Neutrophil (primary cell): Measurements from ENCODE around the gene NTNG1.

Experiments used
- H3K27ac ChIP-seq: fragments of 200-600 bp; sonication (generic); 2 replicates; pipeline ENCODE4 v1.5.1; 2016; ENCODE audit warnings: mild to moderate bottlenecking, moderate library complexity
- H3K27me3 ChIP-seq: fragments of 200-600 bp; sonication (generic); 2 replicates; pipeline ENCODE4 v1.6.0; 2016; ENCODE audit warnings: mild to moderate bottlenecking
- H3K36me3 ChIP-seq: fragments of 200-600 bp; sonication (generic); 2 replicates; pipeline ENCODE4 v1.5.1; 2017
- H3K4me1 ChIP-seq, 2 experiments: fragments of 200-600 bp in 1 of 2; sonication (generic) in 1 of 2; 1 replicate in 1 of 2; 2 replicates in 1 of 2; pipeline versions ENCODE4 v1.5.1 to v1.6.1; 2013 to 2016; ENCODE audit warnings: low read depth in 1 of 2, low read length in 1 of 2, mild to moderate bottlenecking in 1 of 2, moderate library complexity in 1 of 2; ENCODE audit not compliant: control insufficient read depth in 1 of 2, insufficient read depth in 1 of 2
- H3K4me3 ChIP-seq, 2 experiments: fragments of 200-600 bp in 1 of 2; sonication (generic) in 1 of 2; 1 replicate in 1 of 2; 2 replicates in 1 of 2; pipeline ENCODE4 v1.5.1; 2013 to 2016; ENCODE audit warnings: low read depth in 1 of 2, low read length in 1 of 2, mild to moderate bottlenecking in 1 of 2, moderate library complexity in 1 of 2
- H3K9me3 ChIP-seq: fragments of 200-600 bp; sonication (generic); 2 replicates; pipeline ENCODE4 v1.5.1; 2016
- CTCF ChIP-seq: fragments of 200-600 bp; sonication (generic); IDR thresholded peaks from 2 replicates; pipeline ENCODE4 v1.5.1; 2016; ENCODE audit warnings: antibody characterized with exemption

NTNG1 gene

GRCh38 chr1:107532318-107532717 is 391.5 kb downstream of the NTNG1 start:
- Histone ChIP-seq H3K9me3 (no peaks in the 10 kb centered on the region), H3K27ac (no peak overlapping the region), H3K4me3 (no peak overlapping the region), H3K4me1 (no peaks in the 10 kb centered on the region), H3K36me3 (no peaks in the 10 kb centered on the region), H3K27me3 (no peaks in the 10 kb centered on the region)
- no peak for TF ChIP-seq CTCF
